Activated CD4-positive, alpha-beta T cell treated with anti-CD3 and anti-CD28 coated beads for 24 hours (primary cell): ENCODE results near the gene VRK3.

Experiments used
- DNase-seq, 2 donors: peaks; one replicate each; pipeline ENCODE4 v3.0.0-alpha.2; 2020; ENCODE audit warnings: low read depth in 2 of 2

VRK3 gene

DNA sequence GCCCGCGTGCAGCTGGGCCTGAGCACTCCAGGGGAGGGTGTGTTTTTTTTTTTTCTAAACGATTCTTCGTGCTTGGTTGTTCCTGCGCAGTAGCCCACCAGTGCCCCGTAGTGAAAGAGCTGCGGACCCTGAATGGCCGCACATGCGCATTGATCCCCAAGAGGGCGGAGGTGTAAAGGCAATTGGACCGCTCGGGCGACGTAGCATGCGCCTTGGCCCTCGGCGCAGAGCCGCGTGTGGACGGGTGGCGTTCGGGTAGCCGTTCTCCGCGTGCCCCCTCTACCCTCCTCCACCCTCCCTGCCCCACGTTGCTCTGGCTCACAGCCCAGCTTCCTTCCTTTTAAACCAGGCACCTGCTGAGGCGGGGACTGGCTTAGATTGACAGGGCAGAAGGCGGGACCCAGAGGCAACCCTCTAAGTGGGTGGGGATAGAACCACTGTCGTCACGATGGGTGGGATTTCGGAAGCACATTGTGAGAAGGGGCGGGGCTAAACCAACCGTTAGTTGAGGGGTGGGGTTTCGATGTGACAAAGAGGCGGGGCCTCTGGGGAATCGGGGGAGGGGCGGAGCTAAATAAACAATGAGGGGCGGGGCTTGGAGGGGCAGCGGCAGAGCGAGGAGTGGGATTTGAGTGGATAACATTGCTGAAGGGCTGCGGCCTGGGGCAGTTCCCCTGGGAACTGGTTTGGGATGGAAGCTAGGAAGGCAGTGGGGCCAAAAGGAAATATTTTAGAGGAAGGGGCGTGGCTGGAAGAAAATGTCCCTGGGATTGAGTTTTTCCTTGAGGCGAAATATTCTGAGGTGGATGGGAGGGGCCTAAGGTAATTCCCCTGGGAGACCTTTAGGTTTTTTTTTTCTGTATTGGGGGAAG is 95.3 kb downstream of the VRK3 start:
- peak; percentile 86 to 88 for DNase-seq

- DNase-seq: peak; percentile 92 to 94
These were observed 96.0 kb downstream of the VRK3 start, which contains the start of the genes ATF5 and NUP62 for GRCh38 chr19:49929121-49929610. Gene ATF5 (plus strand): TSS chr19:49929205. CDS start chr19:49930851, 1,646 bp downstream. Gene NUP62 (minus strand): TSS chr19:49929504. CDS start chr19:49909807, 19,697 bp downstream.

DNA sequence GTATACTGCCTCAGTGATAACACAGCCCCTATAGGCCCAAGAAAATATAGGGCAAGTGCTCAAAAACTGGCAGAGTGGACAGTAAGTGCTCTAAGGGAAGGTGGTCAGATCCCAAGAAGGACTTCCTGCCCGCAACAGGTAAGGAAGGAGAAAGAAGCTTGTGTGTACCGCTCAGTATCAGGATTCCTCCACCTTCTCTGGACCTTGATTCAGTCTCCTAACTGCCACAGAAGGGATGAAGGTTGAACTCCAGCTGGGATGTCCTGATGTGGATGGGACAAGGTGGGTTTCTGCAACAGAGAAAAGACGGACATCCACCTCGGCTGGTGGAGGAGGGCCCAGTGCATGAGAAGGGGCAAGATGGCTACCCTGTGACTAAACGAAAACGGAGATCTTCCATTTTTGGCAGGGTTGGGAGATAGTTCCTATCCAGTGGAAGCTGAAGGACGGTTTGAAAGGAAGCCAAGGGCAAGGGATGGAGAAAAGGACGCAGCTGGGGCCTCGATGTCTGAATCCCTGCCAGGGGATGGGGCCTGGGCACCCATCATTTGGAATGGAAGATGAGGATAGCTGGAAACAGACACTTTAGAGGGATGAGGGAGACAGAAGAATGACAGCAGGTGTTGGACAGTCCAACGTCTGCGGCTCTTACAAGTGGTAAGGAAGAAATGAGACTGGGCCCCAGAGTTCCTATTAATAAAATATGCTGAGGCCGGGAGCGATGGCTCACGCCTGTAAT is 97.5 kb downstream of the VRK3 start:
- DNase-seq: no peak

GRCh38 chr19:49926515-49926914 is 98.7 kb downstream of the VRK3 start:
- no peak for DNase-seq
